HG03060 (cell line): ENCODE results near the gene YDJC.
"Not testable (repeated sequence)": the region's sequence is repeated elsewhere in the genome, so short reads cannot be mapped to it uniquely, and the experiment has no call there.

Source experiments
- ATAC-seq: cut with Tn5 transposase; IDR thresholded peaks from one replicate; pipeline ENCODE4 v1.9.1; 2021; ENCODE audit warnings: low read depth, moderate number of reproducible peaks; ENCODE audit not compliant: unreplicated experiment

The YDJC gene

GRCh38 chr22:21582801-21583740 lies 46.8 kb downstream of the YDJC start:
- no peak for ATAC-seq

- ATAC-seq = not testable (repeated sequence)
These were observed 48.7 kb downstream of the YDJC start for GRCh38 chr22:21581009-21581713.

GRCh38 chr22:21580623-21581007 lies 49.2 kb downstream of the YDJC start:
- ATAC-seq = not testable (repeated sequence)

DNA sequence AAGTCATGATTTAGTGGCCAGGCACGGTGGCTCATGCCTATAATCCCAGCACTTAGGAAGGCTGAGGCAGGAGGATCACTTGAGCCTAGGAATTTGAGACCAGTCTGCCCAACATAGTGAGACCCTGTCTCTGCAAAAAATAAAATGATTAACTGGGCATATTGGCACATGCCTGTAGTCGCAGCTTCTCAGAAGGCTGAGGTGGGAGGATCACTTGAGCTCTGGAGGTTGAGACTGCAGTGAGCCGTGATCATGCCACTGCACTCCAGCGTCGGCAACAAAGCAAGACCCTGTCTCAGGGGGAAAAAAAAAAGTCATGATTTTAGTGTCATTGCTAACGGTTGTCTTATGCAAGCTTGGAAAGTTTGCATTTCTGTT lies 50.4 kb downstream of the YDJC start:
- no peak for ATAC-seq
